Brain microvascular endothelial cell (primary cell): ENCODE data around the gene SSH2.

Source experiments
- DNase-seq: peaks from one replicate; pipeline ENCODE4 v3.0.0-alpha.2; 2020
- H3K27ac ChIP-seq: fragments of 250-450 bp; sonication (Bioruptor Pico); 2 replicates; pipeline ENCODE4 v1.5.1; 2020; ENCODE audit warnings: mild to moderate bottlenecking, moderate library complexity
- H3K27me3 ChIP-seq: fragments of 250-450 bp; sonication (Bioruptor Pico); replicated peaks from 2 replicates; pipeline ENCODE4 v1.5.1; 2020; ENCODE audit warnings: mild to moderate bottlenecking
- H3K36me3 ChIP-seq: fragments of 250-450 bp; sonication (Bioruptor Pico); replicated peaks from 2 replicates; pipeline ENCODE4 v1.5.1; 2020; ENCODE audit warnings: mild to moderate bottlenecking
- H3K4me3 ChIP-seq: 2 replicates; pipeline ENCODE4 v1.5.1; 2011; ENCODE audit warnings: low read depth, mild to moderate bottlenecking, control low read depth, low read length, moderate library complexity
- CTCF ChIP-seq: IDR thresholded peaks from 2 replicates; pipeline ENCODE4 v1.5.1; 2011; ENCODE audit warnings: low read depth, mild to moderate bottlenecking, moderate library complexity, low read length, control low read depth, inconsistent platforms; ENCODE audit errors: missing control alignments
- in situ Hi-C: cut with HindIII; loops from 2 replicates; pipeline ENCODE4 v1.10.0; 2017; ENCODE audit warnings: low sequenced_read_pairs, low pct_ligation_motif_present

The SSH2 gene

GRCh38 chr17:29929533-29930408 is at the start of gene SSH2:
SSH2 (minus strand) TSS chr17:29930228; CDS start chr17:29930000, 228 bp downstream.
- TF ChIP-seq CTCF, result no peak
- DNase-seq, result peak; percentile 76
- in situ Hi-C loops, result no loop called here
- no peaks in the 10 kb centered on the region for H3K36me3 ChIP-seq
- peak within 1 kb of the TSS; percentile 100 for H3K4me3 ChIP-seq
- H3K27ac ChIP-seq, result peak within 1 kb of the TSS; percentile 56
- no peaks in the 10 kb centered on the region for H3K27me3 ChIP-seq

GRCh38 chr17:29977836-29978235 is 47.8 kb upstream of the SSH2 start:
- Histone ChIP-seq H3K27me3 (no peaks in the 10 kb centered on the region), H3K36me3 (no peaks in the 10 kb centered on the region), H3K27ac (no peak overlapping the region), H3K4me3 (no peak overlapping the region)
- peak; percentile 27 for DNase-seq
- TF ChIP-seq CTCF, result no peak
- in situ Hi-C loops, result no loop called here

GRCh38 chr17:29973005-29973404 is 43.0 kb upstream of the SSH2 start:
- in situ Hi-C loops, result no loop called here
- DNase-seq, result no peak

GRCh38 chr17:29972277-29972676 is 42.2 kb upstream of the SSH2 start:
- no peak for TF ChIP-seq CTCF
- Histone ChIP-seq H3K27me3 (no peaks in the 10 kb centered on the region), H3K4me3 (no peak overlapping the region), H3K27ac (no peak overlapping the region), H3K36me3 (no peaks in the 10 kb centered on the region)
- in situ Hi-C loops, result no loop called here
- DNase-seq, result no peak

More at GRCh38 chr17:29973005-29973404, 43.0 kb upstream of the SSH2 start:
- Histone ChIP-seq H3K36me3 (no peaks in the 10 kb centered on the region), H3K27me3 (no peaks in the 10 kb centered on the region), H3K4me3 (no peak overlapping the region), H3K27ac (no peak overlapping the region)
- no peak for TF ChIP-seq CTCF

- Histone ChIP-seq H3K27ac (no peak overlapping the region), H3K4me3 (no peak overlapping the region), H3K27me3 (no peaks in the 10 kb centered on the region), H3K36me3 (no peaks in the 10 kb centered on the region)
- in situ Hi-C loops, result no loop called here
- no peak for DNase-seq
- no peak for TF ChIP-seq CTCF
Observed at GRCh38 chr17:29968271-29968670, 38.2 kb upstream of the SSH2 start.
